Tibial nerve (tissue), 4 donors: ENCODE measurements around the gene PCMT1. TPM values are rescaled to one million over a fixed set of nuclear protein-coding genes. Genes with fewer than 3 reads are reported as not detected.

Source experiments
- DNase-seq, 2 donors: peaks; one replicate each; pipeline ENCODE4 v3.0.0-alpha.2; 2019; ENCODE audit warnings: low spot score in 2 of 2
- H3K27ac ChIP-seq, 4 donors: fragments of 200-600 bp; sonication (generic) in 3 of 4; one replicate each; pipeline ENCODE4 v1.5.1; 2017 to 2019; ENCODE audit warnings: mild to moderate bottlenecking in 1 of 4
- H3K27me3 ChIP-seq, 2 donors: fragments of 200-600 bp; sonication (generic) in 1 of 2; one replicate each; pipeline versions ENCODE4 v1.5.1 to v1.6.0; 2017 to 2019
- H3K36me3 ChIP-seq, 3 donors: fragments of 200-600 bp; sonication (generic); one replicate each; pipeline ENCODE4 v1.5.1; 2018 to 2019
- H3K4me1 ChIP-seq, 4 donors: fragments of 200-600 bp; sonication (generic) in 3 of 4; one replicate each; pipeline ENCODE4 v1.5.1; 2017 to 2019
- H3K4me3 ChIP-seq, 4 donors: fragments of 200-600 bp; sonication (generic) in 3 of 4; one replicate each; pipeline ENCODE4 v1.5.1; 2017 to 2019; ENCODE audit warnings: mild to moderate bottlenecking in 1 of 4, moderate library complexity in 1 of 4
- H3K9me3 ChIP-seq, 4 donors: fragments of 200-600 bp; sonication (generic) in 3 of 4; one replicate each; pipeline ENCODE4 v1.5.1; 2017 to 2019
- CTCF ChIP-seq, 5 experiments: fragments of 200-600 bp in 3 of 5; fragments of 450-650 bp in 2 of 5; sonication (generic) in 3 of 5; IDR thresholded peaks; one replicate each; pipeline ENCODE4 v1.5.1; 2016 to 2019; ENCODE audit warnings: antibody characterized with exemption in 5 of 5, mild to moderate bottlenecking in 3 of 5, moderate library complexity in 2 of 5
- EP300 ChIP-seq, 2 donors: sonication (generic); formaldehyde crosslinking; IDR thresholded peaks; one replicate each; pipeline ENCODE4 v1.6.1; 2017; ENCODE audit warnings: antibody characterized with exemption in 2 of 2, mild to moderate bottlenecking in 1 of 2
- POLR2A ChIP-seq, 2 donors: fragments of 450-650 bp; IDR thresholded peaks; one replicate each; pipeline ENCODE4 v1.6.1; 2017; ENCODE audit warnings: antibody characterized with exemption in 2 of 2, mild to moderate bottlenecking in 2 of 2, moderate library complexity in 2 of 2
- WGBS, 2 donors: methylation state at CpG; one replicate each; pipeline ENCODE4 v1.1.5; 2018; 5-methylcytosine and 5-hydroxymethylcytosine counted together
- total RNA-seq, 4 donors: library from RNA; depleted of rRNA; stranded (reverse); fragments of >200 nt; gene quantifications; one replicate each; pipeline ENCODE4 v1.1.0, GENCODE V29; 2016

Gene PCMT1
- total RNA-seq, 4 donors from 2014 or later = 85.0 to 135 (median 88.5) TPM

DNA sequence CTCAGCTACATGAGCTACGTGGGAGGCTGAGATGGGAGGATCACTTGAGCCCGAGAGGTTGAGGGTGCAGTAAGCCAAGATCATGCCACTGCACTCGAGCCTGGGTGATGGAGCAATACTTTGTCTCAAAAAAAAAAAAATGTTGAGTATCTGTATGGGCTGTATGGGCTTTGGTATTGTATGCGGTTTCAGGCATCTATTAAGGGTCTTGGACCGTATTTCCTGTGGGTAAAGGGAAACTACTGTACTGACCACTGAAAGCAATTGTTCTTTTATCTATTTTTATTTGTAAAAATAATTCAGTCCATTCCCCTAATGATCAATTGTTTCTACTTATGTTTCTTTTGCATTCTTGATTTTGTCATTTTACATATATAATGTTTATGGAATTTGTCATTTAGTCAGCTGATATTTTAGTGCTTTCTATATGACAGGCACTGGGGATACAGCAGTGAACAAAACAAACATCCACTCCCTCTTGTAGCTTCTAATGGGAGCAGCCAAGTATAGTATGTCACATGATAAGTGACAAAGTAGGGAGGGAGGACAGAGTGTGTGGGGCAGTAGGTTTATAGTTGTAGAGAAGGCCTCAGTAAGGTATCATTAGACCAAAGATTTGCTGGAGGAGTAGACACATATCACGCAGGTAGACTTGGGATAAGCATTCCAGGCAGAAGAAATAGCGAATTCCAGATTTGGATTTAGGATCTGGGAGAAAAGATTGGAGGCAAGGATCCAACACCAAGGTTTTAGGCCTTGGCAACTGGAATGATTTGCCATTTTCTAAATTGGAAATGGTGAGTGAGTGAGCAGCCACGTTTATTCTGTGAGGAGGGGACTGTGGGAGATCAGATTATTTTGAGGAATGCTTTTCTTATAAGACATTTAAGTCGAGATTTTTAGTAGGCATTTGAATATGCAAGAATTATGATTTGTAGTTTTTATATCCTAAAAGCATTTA, 6.0 kb downstream of the PCMT1 start:
- Histone ChIP-seq H3K4me1 (peaks cover 0 to 58% (median 11%) of the 10 kb centered on the region in 4 donors), H3K4me3 (no peak overlapping the region), H3K27me3 (no peaks in the 10 kb centered on the region), H3K36me3 (peaks cover 0 to 16% (median 0%) of the 10 kb centered on the region in 3 donors), H3K9me3 (no peaks in the 10 kb centered on the region), H3K27ac (peak overlapping the region in 1 of 4 donors; percentile 14)
- 77 to 84% methylated on average over 9 of the region's 9 CpGs for WGBS, 2 donors
- DNase-seq = no peak
- no peak for TF ChIP-seq CTCF (IDR thresholded peaks at IDR 0.05)
- no peak for TF ChIP-seq EP300 (IDR thresholded peaks at IDR 0.05)
- no peak for TF ChIP-seq POLR2A (IDR thresholded peaks at IDR 0.05)

- H3K4me3 ChIP-seq = no peak overlapping the region
- DNase-seq = no peak
- WGBS, 2 donors = 65 to 71% methylated on average over 7 of the region's 7 CpGs
Observed at GRCh38 chr6:149756261-149756636, 6.7 kb downstream of the PCMT1 start.

GRCh38 chr6:149761438-149761837, 11.9 kb downstream of the PCMT1 start:
- no peak overlapping the region for H3K27ac ChIP-seq

More at GRCh38 chr6:149756261-149756636, 6.7 kb downstream of the PCMT1 start:
- no peak for TF ChIP-seq EP300 (IDR thresholded peaks at IDR 0.05)
- Histone ChIP-seq H3K27me3 (no peaks in the 10 kb centered on the region), H3K27ac (no peak overlapping the region), H3K4me1 (peaks cover 0 to 51% (median 5%) of the 10 kb centered on the region in 4 donors), H3K9me3 (no peaks in the 10 kb centered on the region), H3K36me3 (peaks cover 0 to 19% (median 0%) of the 10 kb centered on the region in 3 donors)

GRCh38 chr6:149763866-149764265, 14.3 kb downstream of the PCMT1 start:
- TF ChIP-seq EP300 (IDR thresholded peaks at IDR 0.05) (no peak), CTCF (IDR thresholded peaks at IDR 0.05) (no peak), POLR2A (IDR thresholded peaks at IDR 0.05) (no peak)

More at GRCh38 chr6:149761438-149761837, 11.9 kb downstream of the PCMT1 start:
- no peak for DNase-seq
- WGBS, 2 donors = 80 to 86% methylated on average over 1 of the region's 1 CpG
- Histone ChIP-seq H3K36me3 (peaks cover 0 to 29% (median 0%) of the 10 kb centered on the region in 3 donors), H3K27me3 (no peaks in the 10 kb centered on the region), H3K4me3 (no peak overlapping the region), H3K9me3 (peaks cover 0 to 9% (median 3%) of the 10 kb centered on the region in 4 donors), H3K4me1 (peaks cover 0 to 16% (median 3%) of the 10 kb centered on the region in 4 donors)
- TF ChIP-seq CTCF (IDR thresholded peaks at IDR 0.05) (no peak), EP300 (IDR thresholded peaks at IDR 0.05) (no peak), POLR2A (IDR thresholded peaks at IDR 0.05) (no peak)

GRCh38 chr6:149766156-149766769, 16.7 kb downstream of the PCMT1 start:
- WGBS, 2 donors = 36 to 65% methylated on average over 3 of the region's 3 CpGs
- DNase-seq = no peak

More at GRCh38 chr6:149763866-149764265, 14.3 kb downstream of the PCMT1 start:
- Histone ChIP-seq H3K27me3 (no peaks in the 10 kb centered on the region), H3K36me3 (peaks cover 0 to 46% (median 0%) of the 10 kb centered on the region in 3 donors), H3K4me1 (peaks cover 0 to 12% (median 0%) of the 10 kb centered on the region in 4 donors), H3K9me3 (peaks cover 0 to 12% (median 4%) of the 10 kb centered on the region in 4 donors), H3K4me3 (no peak overlapping the region), H3K27ac (no peak overlapping the region)
- DNase-seq = no peak

More at GRCh38 chr6:149766156-149766769, 16.7 kb downstream of the PCMT1 start:
- peaks cover 0 to 12% (median 4%) of the 10 kb centered on the region in 4 donors for H3K9me3 ChIP-seq
- peaks cover 0 to 12% (median 0%) of the 10 kb centered on the region in 4 donors for H3K4me1 ChIP-seq
- no peak for TF ChIP-seq CTCF (IDR thresholded peaks at IDR 0.05)
- TF ChIP-seq POLR2A (IDR thresholded peaks at IDR 0.05) = no peak
- no peak for TF ChIP-seq EP300 (IDR thresholded peaks at IDR 0.05)
- peaks cover 0 to 35% (median 0%) of the 10 kb centered on the region in 3 donors for H3K36me3 ChIP-seq
- no peak overlapping the region for H3K4me3 ChIP-seq
- H3K27ac ChIP-seq = no peak overlapping the region
- H3K27me3 ChIP-seq = no peaks in the 10 kb centered on the region
